ENCODE measurements around the gene ING4.

DNA sequence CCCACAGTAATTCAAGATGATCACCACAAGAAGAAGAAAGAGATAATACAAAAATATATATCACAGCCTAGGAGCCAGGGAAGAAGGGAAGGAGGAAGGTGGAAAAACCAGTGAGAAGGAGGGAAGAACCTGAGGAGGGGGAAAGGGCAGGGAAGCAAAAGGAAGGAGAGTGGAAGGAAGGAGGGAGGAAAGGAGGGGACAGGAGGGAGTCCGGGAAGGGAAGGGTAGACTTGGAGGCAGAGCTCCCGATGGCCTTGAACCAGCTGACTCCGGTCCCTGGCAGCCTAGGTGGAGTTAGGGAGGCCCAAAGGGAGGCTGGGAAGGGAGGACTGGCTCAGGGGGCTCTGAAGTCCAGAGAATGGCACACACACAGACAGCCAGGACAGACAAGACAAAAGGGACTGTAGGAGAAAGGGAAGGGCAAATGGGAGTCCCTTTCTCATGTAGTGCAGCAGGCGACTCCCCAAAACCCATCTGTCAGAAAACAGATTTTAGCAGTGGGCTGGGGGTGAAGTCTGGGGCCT, 31.0 kb upstream of the ING4 start:
- TF ChIP-seq, protein P1, sequence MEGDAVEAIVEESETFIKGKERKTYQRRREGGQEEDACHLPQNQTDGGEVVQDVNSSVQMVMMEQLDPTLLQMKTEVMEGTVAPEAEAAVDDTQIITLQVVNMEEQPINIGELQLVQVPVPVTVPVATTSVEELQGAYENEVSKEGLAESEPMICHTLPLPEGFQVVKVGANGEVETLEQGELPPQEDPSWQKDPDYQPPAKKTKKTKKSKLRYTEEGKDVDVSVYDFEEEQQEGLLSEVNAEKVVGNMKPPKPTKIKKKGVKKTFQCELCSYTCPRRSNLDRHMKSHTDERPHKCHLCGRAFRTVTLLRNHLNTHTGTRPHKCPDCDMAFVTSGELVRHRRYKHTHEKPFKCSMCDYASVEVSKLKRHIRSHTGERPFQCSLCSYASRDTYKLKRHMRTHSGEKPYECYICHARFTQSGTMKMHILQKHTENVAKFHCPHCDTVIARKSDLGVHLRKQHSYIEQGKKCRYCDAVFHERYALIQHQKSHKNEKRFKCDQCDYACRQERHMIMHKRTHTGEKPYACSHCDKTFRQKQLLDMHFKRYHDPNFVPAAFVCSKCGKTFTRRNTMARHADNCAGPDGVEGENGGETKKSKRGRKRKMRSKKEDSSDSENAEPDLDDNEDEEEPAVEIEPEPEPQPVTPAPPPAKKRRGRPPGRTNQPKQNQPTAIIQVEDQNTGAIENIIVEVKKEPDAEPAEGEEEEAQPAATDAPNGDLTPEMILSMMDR (conservative IDR thresholded peaks at IDR 0.05): no peak
- no peak for TF ChIP-seq ZFX (IDR thresholded peaks at IDR 0.05)

Data from C4-2B (cell line).